HEK293T (cell line): ENCODE results near the gene PLD1.

Source experiments
- BHLHE40 ChIP-seq: fragments of 450-650 bp; IDR thresholded peaks from 2 replicates; pipeline ENCODE4 v1.6.1; 2016; ENCODE audit warnings: mild to moderate bottlenecking, moderate library complexity, borderline replicate concordance
- ELF4 ChIP-seq: fragments of 450-650 bp; IDR thresholded peaks from 2 replicates; pipeline ENCODE4 v1.6.1; 2017; ENCODE audit warnings: antibody characterized with exemption
- FOXA1 ChIP-seq: fragments of 450-650 bp; IDR thresholded peaks from 2 replicates; pipeline ENCODE4 v1.6.1; 2016; ENCODE audit warnings: mild to moderate bottlenecking
- FOXK2 ChIP-seq: fragments of 450-650 bp; IDR thresholded peaks from 2 replicates; pipeline ENCODE4 v1.6.1; 2016; ENCODE audit warnings: mild to moderate bottlenecking
- FOXM1 ChIP-seq: fragments of 450-650 bp; IDR thresholded peaks from 2 replicates; pipeline ENCODE4 v1.6.1; 2017; ENCODE audit warnings: mild to moderate bottlenecking, borderline replicate concordance
- HDGF ChIP-seq: fragments of 450-650 bp; IDR thresholded peaks from 2 replicates; pipeline ENCODE4 v1.6.1; 2017; ENCODE audit warnings: antibody characterized with exemption, borderline replicate concordance
- L3MBTL2 ChIP-seq: fragments of 450-650 bp; conservative IDR thresholded peaks from 2 replicates; pipeline ENCODE4 v1.6.1; 2016; ENCODE audit warnings: mild to moderate bottlenecking
- LEF1 ChIP-seq: fragments of 450-650 bp; IDR thresholded peaks from 2 replicates; pipeline ENCODE4 v1.6.1; 2017; ENCODE audit warnings: mild to moderate bottlenecking, borderline replicate concordance
- PKNOX1 ChIP-seq: fragments of 450-650 bp; IDR thresholded peaks from 2 replicates; pipeline ENCODE4 v1.6.1; 2016
- SP1 ChIP-seq: fragments of 450-650 bp; IDR thresholded peaks from 2 replicates; pipeline ENCODE4 v1.6.1; 2017
- SUZ12 ChIP-seq: fragments of 450-650 bp; IDR thresholded peaks from 2 replicates; pipeline ENCODE4 v1.6.1; 2016; ENCODE audit warnings: mild to moderate bottlenecking
- TARDBP ChIP-seq: fragments of 450-650 bp; IDR thresholded peaks from 2 replicates; pipeline ENCODE4 v1.6.1; 2016
- ZNF384 ChIP-seq: fragments of 450-650 bp; IDR thresholded peaks from 2 replicates; pipeline ENCODE4 v1.6.1; 2016

DNA sequence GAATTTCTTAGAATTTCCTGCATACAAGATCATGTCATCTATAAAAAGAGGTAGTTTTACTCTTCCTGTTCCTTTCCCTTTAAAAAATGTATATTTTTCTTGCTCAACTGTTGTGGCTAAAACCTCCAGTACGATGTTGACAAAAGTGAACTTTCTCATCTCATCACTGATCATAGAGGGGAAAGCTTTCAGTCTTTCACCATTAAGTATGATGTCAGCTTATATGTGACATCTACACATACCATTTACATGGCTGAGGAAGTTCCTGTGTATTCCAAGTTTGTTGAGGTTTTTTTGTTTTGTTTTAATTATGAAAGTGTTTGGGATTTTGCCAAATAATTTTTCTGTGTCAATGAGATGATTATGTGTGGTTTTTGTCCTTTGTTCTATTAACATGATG is 173.6 kb downstream of the PLD1 start:
- TF ChIP-seq HDGF, result no peak
- TF ChIP-seq ELF4, result no peak
- no peak for TF ChIP-seq BHLHE40
- no peak for TF ChIP-seq FOXK2
- no peak for TF ChIP-seq FOXM1
- no peak for TF ChIP-seq SUZ12
- TF ChIP-seq ZNF384, result no peak
- TF ChIP-seq PKNOX1, result no peak
- no peak for TF ChIP-seq L3MBTL2
- TF ChIP-seq SP1, result no peak
- TF ChIP-seq TARDBP, result no peak
- TF ChIP-seq FOXA1, result no peak
- TF ChIP-seq LEF1, result no peak
